IMR-90 (cell line): Measurements from ENCODE around the gene KCNJ10. TPM values are rescaled to one million over a fixed set of nuclear protein-coding genes. Genes with fewer than 3 reads are reported as not detected.
A peak's percentile ranks its signal among the peaks of the same experiment; 100 is the strongest.

Source experiments
- ATAC-seq: fragments of 200-7000 bp; cut with Tn5 transposase; 2 replicates; pipeline ENCODE4 v1.9.1; 2020; ENCODE audit warnings: low read depth, mild to moderate bottlenecking, moderate library complexity
- BruUV-seq: library from RNA; stranded (reverse); fragments of 400-500 nt; replicated peaks from 2 replicates; lab custom pipeline; 2021; lab: Mats Ljungman, UMichigan
- CTCF ChIA-PET: fragments of 300-600 bp; formaldehyde crosslinking; extraction: SDS; loops from one replicate; lab custom pipeline; 2021; ENCODE audit warnings: antibody characterized with exemption; lab: Yijun Ruan, JAX
- POLR2A ChIA-PET: fragments of 300-600 bp; sonication (Branson Sonifier 250); formaldehyde crosslinking; loops from one replicate; lab custom pipeline; 2022; ENCODE audit warnings: antibody characterized with exemption; ENCODE audit not compliant: unreplicated experiment; lab: Charles Lee
- DNase-seq: peaks from one replicate; pipeline ENCODE4 v3.0.0; 2013
- H2AFZ ChIP-seq: replicated peaks from 2 replicates; pipeline ENCODE3; 2013; ENCODE audit warnings: low read length, mild to moderate bottlenecking; ENCODE audit not compliant: poor library complexity
- H2AK5ac ChIP-seq: 2 replicates; pipeline ENCODE4 v1.6.1; 2013; ENCODE audit warnings: low read depth, low read length, inconsistent platforms
- H2AK9ac ChIP-seq: replicated peaks from 2 replicates; pipeline ENCODE3; 2013; ENCODE audit warnings: mild to moderate bottlenecking, low read depth, low read length, moderate library complexity; ENCODE audit not compliant: poor library complexity
- H2BK120ac ChIP-seq: 2 replicates; pipeline ENCODE4 v1.6.1; 2013; ENCODE audit warnings: low read depth, low read length, inconsistent platforms
- H2BK15ac ChIP-seq: 3 replicates; pipeline ENCODE4 v1.6.1; 2013; ENCODE audit warnings: low read depth, low read length, inconsistent platforms
- H2BK20ac ChIP-seq: 2 replicates; pipeline ENCODE4 v1.6.1; 2013; ENCODE audit warnings: low read depth, mild to moderate bottlenecking, inconsistent platforms, low read length, moderate library complexity
- H2BK5ac ChIP-seq: 2 replicates; pipeline ENCODE4 v1.6.1; 2013; ENCODE audit warnings: mild to moderate bottlenecking, low read depth, low read length, inconsistent platforms; ENCODE audit not compliant: poor library complexity, severe bottlenecking
- H3K14ac ChIP-seq: replicated peaks from 2 replicates; pipeline ENCODE4 v1.6.1; 2013; ENCODE audit warnings: low read depth, low read length, inconsistent platforms
- H3K18ac ChIP-seq: 2 replicates; pipeline ENCODE4 v1.6.1; 2013; ENCODE audit warnings: low read depth, low read length, control low read depth
- H3K23ac ChIP-seq: 2 replicates; pipeline ENCODE4 v1.6.1; 2013; ENCODE audit warnings: low read depth, low read length, inconsistent platforms
- H3K27ac ChIP-seq: 2 replicates; pipeline ENCODE4 v1.5.1; 2013; ENCODE audit warnings: mild to moderate bottlenecking, control low read depth, low read length; ENCODE audit not compliant: insufficient read depth
- H3K27me3 ChIP-seq: 2 replicates; pipeline ENCODE4 v1.6.1; 2013; ENCODE audit warnings: low read length; ENCODE audit not compliant: control insufficient read depth, insufficient read depth
- H3K36me3 ChIP-seq: 2 replicates; pipeline ENCODE4 v1.6.1; 2013; ENCODE audit warnings: low read length, mixed read lengths; ENCODE audit not compliant: control insufficient read depth, insufficient read depth
- H3K4ac ChIP-seq: 2 replicates; pipeline ENCODE4 v1.6.1; 2013; ENCODE audit warnings: low read depth, low read length, inconsistent platforms
- H3K4me1 ChIP-seq: 2 replicates; pipeline ENCODE4 v1.6.1; 2013; ENCODE audit warnings: low read length, mixed read lengths; ENCODE audit not compliant: control insufficient read depth, insufficient read depth
- H3K4me2 ChIP-seq: 2 replicates; pipeline ENCODE4 v1.6.1; 2013; ENCODE audit warnings: low read depth, mild to moderate bottlenecking, control low read depth, low read length, moderate library complexity
- H3K4me3 ChIP-seq: 2 replicates; pipeline ENCODE4 v1.5.1; 2013; ENCODE audit warnings: low read depth, mild to moderate bottlenecking, control low read depth, low read length, moderate library complexity; ENCODE audit not compliant: insufficient read depth
- H3K56ac ChIP-seq: 2 replicates; pipeline ENCODE4 v1.6.1; 2013; ENCODE audit warnings: low read length, inconsistent platforms; ENCODE audit not compliant: insufficient read depth; ENCODE audit errors: extremely low read depth
- H3K79me1 ChIP-seq, 2 experiments: 2 replicates each; pipeline ENCODE4 v1.6.1; 2013; ENCODE audit warnings: low read length in 2 of 2, inconsistent platforms in 1 of 2, low read depth in 1 of 2
- H3K9ac ChIP-seq: 2 replicates; pipeline ENCODE4 v1.6.1; 2013; ENCODE audit warnings: low read depth, low read length, control low read depth
- H3K9me1 ChIP-seq: 2 replicates; pipeline ENCODE4 v1.6.1; 2013; ENCODE audit warnings: low read length, inconsistent platforms; ENCODE audit not compliant: insufficient read depth
- H3K9me3 ChIP-seq: 2 replicates; pipeline ENCODE4 v1.6.1; 2013; ENCODE audit warnings: low read length; ENCODE audit not compliant: control insufficient read depth, insufficient read depth
- H4K20me1 ChIP-seq: 2 replicates; pipeline ENCODE4 v1.6.1; 2013; ENCODE audit warnings: low read length, inconsistent platforms; ENCODE audit not compliant: insufficient read depth
- H4K5ac ChIP-seq: 2 replicates; pipeline ENCODE4 v1.6.1; 2013; ENCODE audit warnings: mild to moderate bottlenecking, low read depth, low read length, control low read depth
- H4K8ac ChIP-seq, 2 experiments: 2 replicates each; pipeline ENCODE4 v1.6.1; 2013; ENCODE audit warnings: low read depth in 2 of 2, low read length in 2 of 2, control low read depth in 1 of 2, inconsistent platforms in 1 of 2
- H4K91ac ChIP-seq: 2 replicates; pipeline ENCODE4 v1.6.1; 2013; ENCODE audit warnings: low read depth, low read length, inconsistent platforms; ENCODE audit not compliant: insufficient read depth
- BHLHE40 ChIP-seq: fragments of 150-350 bp; IDR thresholded peaks from 2 replicates; pipeline ENCODE4 v1.6.1; 2016; ENCODE audit warnings: mild to moderate bottlenecking, low read depth, low read length
- CHD1 ChIP-seq: IDR thresholded peaks from 2 replicates; pipeline ENCODE4 v1.6.1; 2012; ENCODE audit warnings: low read depth, low read length, improper control_type of control experiment
- FOS ChIP-seq: fragments of 150-350 bp; IDR thresholded peaks from 2 replicates; pipeline ENCODE4 v1.6.1; 2016; ENCODE audit warnings: low read depth, low read length
- MAFK ChIP-seq: IDR thresholded peaks from 2 replicates; pipeline ENCODE4 v1.6.1; 2012; ENCODE audit warnings: low read depth, low read length, improper control_type of control experiment
- MAZ ChIP-seq: IDR thresholded peaks from 2 replicates; pipeline ENCODE4 v1.6.1; 2012; ENCODE audit warnings: low read depth, mild to moderate bottlenecking, low read length, improper control_type of control experiment, moderate library complexity, borderline replicate concordance
- MXI1 ChIP-seq: IDR thresholded peaks from 2 replicates; pipeline ENCODE4 v1.6.1; 2012; ENCODE audit warnings: low read depth, mild to moderate bottlenecking, low read length, moderate library complexity, borderline replicate concordance
- NFE2L2 ChIP-seq: fragments of 150-350 bp; IDR thresholded peaks from 2 replicates; pipeline ENCODE4 v1.6.1; 2016; ENCODE audit warnings: low read depth, mild to moderate bottlenecking, low read length
- POLR2A ChIP-seq: IDR thresholded peaks from 2 replicates; pipeline ENCODE4 v1.6.1; 2012; ENCODE audit warnings: mild to moderate bottlenecking, low read depth, low read length
- RAD21 ChIP-seq: IDR thresholded peaks from 2 replicates; pipeline ENCODE4 v1.6.1; 2012; ENCODE audit warnings: low read length, improper control_type of control experiment
- RCOR1 ChIP-seq: IDR thresholded peaks from 2 replicates; pipeline ENCODE4 v1.6.1; 2012; ENCODE audit warnings: mild to moderate bottlenecking, low read length, improper control_type of control experiment; ENCODE audit not compliant: insufficient replicate concordance
- RFX5 ChIP-seq: IDR thresholded peaks from 2 replicates; pipeline ENCODE4 v1.8.0; 2012; ENCODE audit warnings: low read depth, mild to moderate bottlenecking, low read length, moderate library complexity
- SMC3 ChIP-seq: fragments of 150-350 bp; IDR thresholded peaks from 2 replicates; pipeline ENCODE4 v1.6.1; 2016; ENCODE audit warnings: low read depth, mild to moderate bottlenecking, antibody characterized with exemption, low read length, moderate library complexity
- WGBS, 2 experiments: methylation state at CpG; one replicate each; pipeline versions ENCODE4 v1.1.5 to v1.1.7; 2013; ENCODE audit warnings: missing lambda C conversion rate in 2 of 2; ENCODE audit not compliant: insufficient read length in 1 of 2; ENCODE audit errors: extremely low coverage in 2 of 2; 5-methylcytosine and 5-hydroxymethylcytosine counted together
- dilution Hi-C: fragments of 300-500 bp; cut with HindIII; formaldehyde crosslinking; loops from one replicate; pipeline ENCODE4 v1.14.3; 2018; ENCODE audit warnings: low sequenced_read_pairs; ENCODE audit not compliant: unreplicated experiment
- in situ Hi-C: fragments of 300-500 bp; cut with MboI; formaldehyde crosslinking; loops from 3 replicates; pipeline ENCODE4 v1.14.3; 2019; ENCODE audit warnings: low sequenced_read_pairs, inconsistent platforms, mixed read lengths
- intact Hi-C: fragments of 100-400 bp; cut with micrococcal nuclease; formaldehyde crosslinking; loops from 2 replicates; pipeline ENCODE4 v1.10.0; 2022
- polyA plus RNA-seq, 3 experiments: library from polyadenylated mRNA; depleted of rRNA; stranded (reverse); fragments of >200 nt; gene quantifications; 2 replicates each; pipeline ENCODE4 v1.2.3, GENCODE V29; 2012; ENCODE audit warnings: low replicate concordance in 1 of 3
- total RNA-seq: library from RNA; depleted of rRNA; stranded (reverse); fragments of >200 nt; gene quantifications from 2 replicates; pipeline ENCODE4 v1.2.3, GENCODE V29; 2012
- TF ChIP-seq, protein P1 (sequence below): conservative IDR thresholded peaks from 2 replicates; pipeline ENCODE4 v1.5.1; 2012; ENCODE audit warnings: mild to moderate bottlenecking, low read depth, low read length, improper control_type of control experiment
- TF ChIP-seq, protein P2 (sequence below): fragments of 150-350 bp; IDR thresholded peaks from 2 replicates; pipeline ENCODE4 v1.6.1; 2016; ENCODE audit warnings: low read depth, mild to moderate bottlenecking, low read length, moderate library complexity, borderline replicate concordance
- TF ChIP-seq, protein P3 (sequence below): fragments of 150-350 bp; IDR thresholded peaks from 2 replicates; pipeline ENCODE4 v1.6.1; 2017; ENCODE audit warnings: mild to moderate bottlenecking, antibody characterized with exemption, low read length, low read depth

Gene KCNJ10
- total and polyA plus RNA-seq, 2 of the 4 experiments (the other 2 are of a cell fraction) = not detected

DNA sequence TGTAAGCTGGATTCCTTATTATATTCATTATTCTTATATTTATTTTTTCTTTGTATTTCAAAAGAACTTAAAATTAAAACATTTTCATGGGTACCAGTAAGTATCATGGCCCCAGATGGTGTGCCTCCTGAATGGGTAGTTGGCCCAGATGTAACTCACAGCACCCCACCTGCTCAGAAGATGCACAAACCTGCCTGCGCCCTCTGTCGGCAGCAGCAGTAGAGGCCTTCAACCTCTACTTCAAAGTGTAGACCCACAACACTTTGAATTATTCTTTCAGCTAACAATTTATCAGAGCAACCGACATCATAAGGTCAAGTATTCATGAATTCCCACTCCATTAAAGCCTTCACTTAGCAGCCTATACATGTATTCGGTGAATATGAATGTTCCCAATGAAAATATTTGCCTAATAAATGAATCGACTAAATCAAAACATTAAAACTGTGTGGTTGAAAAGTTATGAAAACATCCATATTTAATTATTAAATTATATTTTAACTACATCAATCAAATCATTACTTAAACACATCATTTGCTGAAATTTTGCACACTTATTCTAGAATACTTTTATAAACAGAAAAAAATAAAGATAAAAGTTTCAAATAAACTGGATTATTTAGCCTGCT, 63.5 kb downstream of the KCNJ10 start:
- ATAC-seq = peak; percentile 76
- Histone ChIP-seq H4K5ac (no peak overlapping the region), H3K27ac (no peak overlapping the region), H3K14ac (no peak overlapping the region), H2BK120ac (no peak overlapping the region), H2AK5ac (no peak overlapping the region), H4K91ac (no peak overlapping the region), H3K27me3 (peaks cover 31% of the 10 kb centered on the region), H4K20me1 (no peaks in the 10 kb centered on the region), H3K18ac (no peak overlapping the region), H3K4me2 (no peak overlapping the region), H3K56ac (no peak overlapping the region), H3K23ac (no peak overlapping the region), H3K4me1 (no peaks in the 10 kb centered on the region), H2BK5ac (no peak overlapping the region), H3K4me3 (no peak overlapping the region), H3K9me1 (no peaks in the 10 kb centered on the region), H2AFZ (no peak overlapping the region), H2BK15ac (no peak overlapping the region), H3K9me3 (no peaks in the 10 kb centered on the region), H2BK20ac (no peak overlapping the region), H3K9ac (no peak overlapping the region), H3K36me3 (no peaks in the 10 kb centered on the region), H4K8ac (no peak overlapping the region), H2AK9ac (no peak overlapping the region), H3K79me1 (no peaks in the 10 kb centered on the region), H3K4ac (no peak overlapping the region)
- no TSS peak for BruUV-seq
- in situ Hi-C loops = loop anchor here (5.0 to 10.0 kb wide), 2 partner anchors 69 to 222 kb away; partner anchors contain the start of gene DUSP23
- peak; percentile 62 for DNase-seq
- dilution Hi-C loops = no loop called here
- ChIA-PET POLR2A (interaction anchor here (0.6 kb wide), 1 partner anchor 84 kb away, joined by 16 read pairs; no protein-coding TSS in a partner anchor), CTCF (interaction anchor here (0.7 to 3.3 kb wide), 26 partner anchors 9 to 793 kb away, joined by 3 to 48 read pairs (median 4); partner anchors contain the start of genes FCRL6, PIGM and TAGLN2)
- intact Hi-C loops = loop anchor here (1.0 to 5.0 kb wide), 5 partner anchors 62 to 846 kb away; partner anchors contain the start of genes DUSP23 and IGSF9
- WGBS, 2 experiments = no CpG with 5 or more reads among the region's 5 CpGs
- TF ChIP-seq, protein P1, sequence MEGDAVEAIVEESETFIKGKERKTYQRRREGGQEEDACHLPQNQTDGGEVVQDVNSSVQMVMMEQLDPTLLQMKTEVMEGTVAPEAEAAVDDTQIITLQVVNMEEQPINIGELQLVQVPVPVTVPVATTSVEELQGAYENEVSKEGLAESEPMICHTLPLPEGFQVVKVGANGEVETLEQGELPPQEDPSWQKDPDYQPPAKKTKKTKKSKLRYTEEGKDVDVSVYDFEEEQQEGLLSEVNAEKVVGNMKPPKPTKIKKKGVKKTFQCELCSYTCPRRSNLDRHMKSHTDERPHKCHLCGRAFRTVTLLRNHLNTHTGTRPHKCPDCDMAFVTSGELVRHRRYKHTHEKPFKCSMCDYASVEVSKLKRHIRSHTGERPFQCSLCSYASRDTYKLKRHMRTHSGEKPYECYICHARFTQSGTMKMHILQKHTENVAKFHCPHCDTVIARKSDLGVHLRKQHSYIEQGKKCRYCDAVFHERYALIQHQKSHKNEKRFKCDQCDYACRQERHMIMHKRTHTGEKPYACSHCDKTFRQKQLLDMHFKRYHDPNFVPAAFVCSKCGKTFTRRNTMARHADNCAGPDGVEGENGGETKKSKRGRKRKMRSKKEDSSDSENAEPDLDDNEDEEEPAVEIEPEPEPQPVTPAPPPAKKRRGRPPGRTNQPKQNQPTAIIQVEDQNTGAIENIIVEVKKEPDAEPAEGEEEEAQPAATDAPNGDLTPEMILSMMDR = peak; percentile 87
- TF ChIP-seq, protein P2, sequence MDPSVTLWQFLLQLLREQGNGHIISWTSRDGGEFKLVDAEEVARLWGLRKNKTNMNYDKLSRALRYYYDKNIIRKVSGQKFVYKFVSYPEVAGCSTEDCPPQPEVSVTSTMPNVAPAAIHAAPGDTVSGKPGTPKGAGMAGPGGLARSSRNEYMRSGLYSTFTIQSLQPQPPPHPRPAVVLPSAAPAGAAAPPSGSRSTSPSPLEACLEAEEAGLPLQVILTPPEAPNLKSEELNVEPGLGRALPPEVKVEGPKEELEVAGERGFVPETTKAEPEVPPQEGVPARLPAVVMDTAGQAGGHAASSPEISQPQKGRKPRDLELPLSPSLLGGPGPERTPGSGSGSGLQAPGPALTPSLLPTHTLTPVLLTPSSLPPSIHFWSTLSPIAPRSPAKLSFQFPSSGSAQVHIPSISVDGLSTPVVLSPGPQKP = no peak
- TF ChIP-seq, protein P3, sequence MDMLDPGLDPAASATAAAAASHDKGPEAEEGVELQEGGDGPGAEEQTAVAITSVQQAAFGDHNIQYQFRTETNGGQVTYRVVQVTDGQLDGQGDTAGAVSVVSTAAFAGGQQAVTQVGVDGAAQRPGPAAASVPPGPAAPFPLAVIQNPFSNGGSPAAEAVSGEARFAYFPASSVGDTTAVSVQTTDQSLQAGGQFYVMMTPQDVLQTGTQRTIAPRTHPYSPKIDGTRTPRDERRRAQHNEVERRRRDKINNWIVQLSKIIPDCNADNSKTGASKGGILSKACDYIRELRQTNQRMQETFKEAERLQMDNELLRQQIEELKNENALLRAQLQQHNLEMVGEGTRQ = no peak
- no peak for TF ChIP-seq NFE2L2
- no peak for TF ChIP-seq CHD1
- peak; percentile 40; the same call in 1 of the 2 replicates for TF ChIP-seq MAZ
- TF ChIP-seq BHLHE40 = no peak
- peak; percentile 74 for TF ChIP-seq RAD21
- TF ChIP-seq SMC3 = peak; percentile 79
- no peak for TF ChIP-seq RFX5
- TF ChIP-seq MXI1 = no peak
- TF ChIP-seq FOS = no peak
- no peak for TF ChIP-seq POLR2A
- TF ChIP-seq RCOR1 = no peak
- TF ChIP-seq MAFK = no peak
